Measurements from ENCODE around the gene CENPS.
"Not testable (repeated sequence)": the region's sequence is repeated elsewhere in the genome, so short reads cannot be mapped to it uniquely, and the experiment has no call there.

Gene CENPS

DNA sequence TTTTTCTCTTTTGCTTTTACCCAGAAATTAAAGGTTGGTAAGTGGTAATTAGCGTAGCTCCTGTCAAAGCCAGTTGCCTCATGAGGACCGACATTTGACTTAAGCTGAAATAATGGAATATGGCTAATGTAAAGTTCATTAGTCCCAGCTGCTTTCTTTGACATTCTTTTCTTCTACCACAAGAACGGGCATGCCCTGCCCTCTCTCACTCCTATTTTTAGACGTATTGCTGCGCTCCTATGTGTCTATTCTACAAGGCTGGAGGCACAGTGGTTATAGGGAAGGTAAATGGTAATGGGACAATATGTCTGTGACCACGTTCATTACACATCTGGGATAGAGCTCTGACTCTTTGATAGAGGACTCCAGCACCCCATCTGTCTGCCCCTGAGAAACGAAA is 26.4 kb downstream of the CENPS start:
- no peak for DNase-seq

DNA sequence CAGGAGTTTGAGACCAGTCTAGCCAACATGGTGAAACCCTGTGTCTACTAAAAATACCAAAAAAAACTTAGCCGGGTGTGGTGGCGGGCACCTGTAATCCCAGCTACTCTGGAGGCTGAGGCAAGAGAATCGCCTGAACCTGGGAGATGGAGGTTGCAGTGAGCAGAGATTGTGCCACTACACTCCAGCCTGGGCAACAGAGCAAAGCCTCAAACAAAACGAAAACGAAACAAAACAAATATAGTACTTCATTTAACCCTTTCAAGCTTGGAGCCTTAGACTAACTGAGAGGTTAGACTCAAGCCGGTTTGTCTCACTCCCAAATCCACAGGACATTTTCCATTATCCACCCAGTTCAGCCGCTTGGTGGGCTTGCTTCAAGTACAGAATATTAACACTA is 27.2 kb downstream of the CENPS start:
- not testable (repeated sequence) for DNase-seq

DNA sequence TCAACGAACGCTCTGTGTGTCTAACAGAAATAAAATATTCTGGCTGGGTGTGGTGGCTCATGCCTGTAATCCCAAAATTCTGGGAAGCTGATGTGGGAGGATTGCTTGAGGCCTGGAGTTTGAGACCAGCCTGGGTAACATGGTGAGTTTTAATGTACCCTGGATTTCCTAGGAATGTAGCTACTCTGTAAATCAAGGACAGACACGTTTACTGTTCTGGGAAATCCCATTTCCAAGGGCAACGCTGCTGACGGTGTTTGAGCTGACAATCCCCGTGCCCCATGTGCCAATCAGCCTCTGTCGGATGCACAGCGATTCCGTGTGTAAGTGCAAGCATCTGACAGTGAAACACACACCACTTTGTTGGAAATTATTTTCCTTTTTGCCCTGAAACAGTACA is 27.6 kb downstream of the CENPS start:
- no peak for DNase-seq

DNA sequence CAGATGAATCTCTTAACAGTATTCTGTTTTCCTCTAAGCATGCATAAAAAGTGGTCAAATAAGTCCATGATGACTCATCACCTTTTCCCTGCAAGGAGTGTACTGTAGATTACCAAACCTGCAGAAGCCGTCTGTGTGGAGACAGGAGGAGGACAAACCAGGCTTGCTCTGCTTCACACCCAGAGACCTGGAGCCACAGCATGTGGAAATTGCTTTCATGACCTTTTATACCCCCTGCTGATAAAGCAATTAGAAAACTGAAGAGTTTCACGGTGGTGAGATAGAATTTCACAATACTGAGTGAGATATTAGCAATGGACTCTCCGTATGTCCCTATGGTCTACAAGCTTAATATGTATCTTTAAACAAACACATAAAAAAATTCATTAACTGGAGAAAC is 29.0 kb downstream of the CENPS start:
- no peak for DNase-seq

DNA sequence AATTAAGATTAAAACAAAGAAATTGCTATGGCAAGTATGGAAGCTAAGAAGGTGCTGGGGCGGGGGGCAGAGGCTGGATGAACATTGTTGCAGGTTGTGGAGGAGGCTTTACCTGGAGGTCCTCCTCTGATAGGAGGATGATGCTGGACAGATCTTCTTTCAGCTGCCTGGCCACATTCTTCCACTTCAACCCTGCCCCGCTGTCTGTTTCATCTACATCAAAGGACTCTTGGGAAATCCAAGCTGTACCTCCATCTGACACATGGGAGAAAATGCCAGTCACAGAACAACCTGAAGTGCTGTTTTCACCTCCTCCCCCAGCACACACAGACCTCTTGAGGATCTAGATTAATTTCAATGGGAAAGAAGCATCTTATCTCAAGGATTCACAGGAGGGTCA is 36.8 kb downstream of the CENPS start:
- DNase-seq = no peak

DNA sequence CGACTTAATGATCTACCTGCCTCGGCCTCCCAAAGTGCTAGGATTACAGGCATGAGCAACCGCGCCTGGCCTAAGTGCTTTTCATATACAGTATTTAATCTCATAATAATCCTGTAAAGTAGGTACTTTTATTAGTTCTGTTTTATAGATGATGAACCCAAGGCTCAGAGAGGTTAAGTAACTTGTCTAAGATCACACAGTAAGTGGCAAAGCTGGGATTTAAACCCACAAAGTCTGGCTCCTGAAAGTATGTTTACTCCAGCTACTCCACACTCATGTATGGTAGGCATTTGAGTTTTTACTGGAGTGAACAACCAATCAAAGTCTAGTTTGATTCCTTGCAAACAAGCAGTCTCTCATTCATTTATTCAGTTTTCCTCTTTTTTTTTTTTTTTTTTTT is 39.8 kb downstream of the CENPS start:
- no peak for DNase-seq

DNA sequence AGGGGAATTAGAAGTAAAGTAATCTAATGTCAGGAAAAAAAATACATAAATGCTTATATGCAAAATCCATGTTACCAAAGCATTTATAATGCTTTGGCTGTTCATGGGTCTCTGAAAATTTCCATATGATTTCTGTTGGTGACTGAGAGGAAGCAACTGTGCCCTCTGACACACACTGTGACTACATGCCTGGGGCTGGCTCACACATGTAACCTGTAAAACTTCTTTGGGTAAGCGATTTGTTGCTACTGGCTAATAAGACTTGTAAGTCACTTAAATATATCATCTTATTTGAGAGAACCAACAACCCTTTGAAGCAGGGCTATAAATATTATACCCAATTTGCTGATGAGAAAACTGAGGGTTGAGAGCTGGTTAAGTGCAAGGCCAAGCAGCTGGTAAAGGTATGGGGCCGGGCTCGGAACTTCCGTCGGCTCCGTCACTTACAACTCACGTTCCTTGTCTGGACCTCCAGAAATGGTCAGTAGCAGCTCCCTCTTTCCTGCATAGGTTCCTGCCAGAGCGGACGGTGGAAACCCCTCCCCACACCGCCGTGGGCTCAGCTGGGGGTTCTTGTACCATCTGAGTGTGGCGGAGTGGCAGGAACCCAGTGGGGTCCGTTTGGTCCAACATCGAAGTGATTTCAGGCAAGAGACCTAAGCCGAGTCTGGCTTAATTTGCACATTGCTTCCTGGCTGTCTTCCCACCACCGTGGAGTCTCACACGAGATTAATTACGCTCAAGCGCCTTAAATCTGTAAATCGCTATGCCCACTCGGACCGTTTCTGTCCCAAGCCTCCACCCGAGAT is 41.4 kb downstream of the CENPS start:
- no peak for DNase-seq

DNA sequence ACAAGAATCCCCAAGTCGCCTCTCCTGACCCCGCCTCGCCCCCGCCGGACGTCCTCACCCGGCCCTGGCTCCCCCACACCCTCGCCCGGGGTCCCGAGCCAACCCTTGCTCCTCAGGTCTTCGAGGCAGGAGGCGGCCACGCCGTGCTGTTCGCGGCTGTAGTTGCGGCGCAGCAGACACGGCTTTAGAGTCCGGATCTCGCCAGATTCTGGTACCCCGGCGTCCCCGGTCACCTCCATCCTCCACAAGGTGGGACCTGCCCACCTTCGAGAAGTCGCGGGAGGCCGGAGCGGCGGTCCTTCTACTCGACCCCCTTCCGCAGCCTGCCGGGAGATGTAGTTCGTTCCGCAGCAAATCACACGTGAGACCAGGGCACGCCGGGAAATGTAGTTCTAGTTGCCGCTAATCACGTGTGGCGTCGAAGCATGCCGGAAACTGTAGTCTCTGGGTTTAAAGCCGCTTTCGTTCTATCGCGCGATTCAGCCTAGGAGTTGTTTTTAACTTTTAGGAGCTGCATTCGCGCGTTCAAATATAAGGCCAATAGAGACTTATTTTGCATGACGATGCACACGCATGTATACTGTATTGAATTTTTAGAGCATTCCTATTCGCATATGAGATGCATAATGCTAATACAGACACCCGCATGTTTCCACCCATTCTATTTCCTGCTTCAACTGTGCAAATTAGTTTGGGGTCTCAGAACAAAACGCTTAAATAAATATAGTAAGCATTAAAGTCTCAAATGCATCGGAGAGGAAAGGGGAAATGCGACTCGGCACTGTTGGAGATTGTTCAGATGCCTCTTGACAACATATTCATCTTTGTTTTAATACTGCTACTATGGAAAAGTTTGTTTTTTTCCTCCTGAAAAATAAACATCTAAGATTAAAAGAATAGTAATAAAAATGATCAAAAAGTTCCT is 42.2 kb downstream of the CENPS start, which contains the start of gene DFFA:
TSS of gene DFFA (minus strand) at position 310 of the 925 bp plus-strand sequence. CDS start at position 239, 71 bp downstream.
- DNase-seq = peak; percentile 40 to 73

DNA sequence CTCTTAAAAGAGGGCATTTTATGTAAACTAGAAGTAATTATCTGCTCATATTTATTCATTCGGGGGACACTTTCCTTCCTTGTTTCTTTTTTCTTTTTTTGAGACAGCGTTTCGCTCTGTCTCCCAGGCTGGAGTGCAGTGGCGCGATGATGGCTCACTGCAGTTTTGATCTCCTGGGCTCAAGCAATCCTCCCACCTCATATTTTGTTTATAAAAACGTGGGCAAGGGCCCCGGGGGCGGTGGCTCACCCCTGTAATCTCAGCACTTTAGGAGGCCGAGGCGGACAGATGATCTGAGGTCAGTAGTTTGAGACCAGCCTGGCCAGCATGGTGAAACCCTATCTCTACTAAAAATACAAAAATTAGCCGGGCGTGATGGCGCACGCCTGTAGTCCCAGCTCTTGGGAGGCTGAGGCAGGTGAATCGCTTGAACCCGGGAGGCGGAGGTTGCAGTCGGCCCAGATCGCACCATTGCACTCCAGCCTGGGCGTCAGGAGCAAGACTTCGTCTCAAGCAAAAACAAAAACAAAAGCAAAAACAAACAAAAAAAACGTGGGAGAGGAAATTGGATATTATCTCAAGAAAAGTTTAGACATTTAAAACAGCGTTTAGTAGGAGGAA is 43.0 kb downstream of the CENPS start:
- no peak for DNase-seq

DNA sequence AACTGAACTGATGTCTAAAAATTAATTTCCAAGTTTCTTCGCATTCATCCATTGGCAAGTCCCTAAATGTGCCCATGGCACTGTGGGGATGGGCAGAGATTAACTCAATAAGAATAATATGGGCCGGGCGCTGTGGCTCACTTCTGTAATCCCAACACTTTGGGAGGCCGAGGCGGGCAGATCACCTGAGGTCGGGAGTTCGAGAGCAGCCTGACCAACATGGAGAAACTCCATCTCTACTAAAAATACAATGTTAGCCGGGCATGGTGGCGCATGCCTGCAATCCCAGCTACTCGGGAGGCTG is 44.0 kb downstream of the CENPS start:
- DNase-seq = not testable (repeated sequence)

DNA sequence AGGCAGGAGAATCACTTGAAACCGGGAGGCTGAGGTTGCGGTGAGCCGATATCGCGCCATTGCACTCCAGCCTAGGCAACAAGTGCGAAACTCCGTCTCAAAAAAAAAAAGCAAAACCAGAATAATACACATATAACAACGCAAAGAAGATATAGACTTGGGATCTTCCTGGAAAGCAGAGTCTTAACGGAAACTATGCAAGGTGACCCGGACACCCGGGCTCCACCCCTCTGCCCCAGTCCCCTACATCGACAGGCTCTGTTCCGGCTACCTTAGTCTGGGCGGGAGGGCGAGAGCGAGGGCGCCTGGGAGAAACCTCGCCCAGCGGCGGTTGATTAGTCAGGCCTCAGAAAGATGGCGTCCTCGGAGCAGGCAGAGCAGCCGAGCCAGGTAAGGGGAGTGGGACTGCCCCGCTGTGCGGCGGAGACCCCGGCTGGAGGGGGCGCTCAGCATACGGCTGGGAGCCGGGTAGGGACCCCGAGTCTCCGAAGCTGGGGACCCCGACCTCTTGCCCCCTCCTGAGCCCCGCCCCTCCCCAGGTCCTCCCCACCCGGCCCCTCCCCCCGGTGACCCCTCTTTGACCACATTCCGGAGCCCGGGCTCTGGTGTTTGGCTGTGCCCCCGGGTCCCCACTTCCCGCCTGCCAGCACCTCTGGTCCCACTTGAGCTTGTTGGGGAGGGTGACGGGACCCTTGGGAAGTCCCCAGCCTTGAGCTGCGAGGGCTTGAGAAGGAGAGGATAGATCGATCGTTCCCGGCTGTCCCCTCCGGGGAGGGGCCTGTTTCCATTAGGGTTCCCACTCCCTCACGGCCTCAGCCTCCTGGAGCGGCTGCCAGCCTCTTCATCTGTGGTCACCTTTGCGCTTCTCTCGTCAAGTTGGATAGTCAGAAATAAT is 44.6 kb downstream of the CENPS start, which contains the start of gene PEX14:
TSS of gene PEX14 (plus strand) at position 338 of the 895 bp plus-strand sequence. CDS start at position 355, 17 bp downstream.
- peak; percentile 19 to 79 for DNase-seq

DNA sequence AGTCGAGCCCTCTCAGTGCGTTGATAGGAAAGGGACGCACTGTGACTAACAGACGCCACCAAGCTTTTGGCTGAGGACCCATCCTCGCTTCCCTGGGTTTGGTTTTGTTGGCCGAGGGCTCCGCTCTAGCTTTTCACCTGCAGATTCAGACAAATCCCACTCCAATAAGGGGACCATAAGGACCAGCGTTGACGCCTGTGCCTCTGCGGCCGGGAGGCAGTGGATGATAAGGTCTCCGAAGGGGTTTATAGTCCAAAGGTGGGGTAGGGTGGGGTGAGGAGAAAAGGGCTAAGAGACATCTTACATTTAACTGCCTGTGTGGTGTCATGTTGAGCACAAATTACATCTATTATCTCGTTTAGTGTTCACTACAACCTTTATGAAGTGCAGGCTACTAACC is 45.3 kb downstream of the CENPS start:
- DNase-seq = no peak

DNA sequence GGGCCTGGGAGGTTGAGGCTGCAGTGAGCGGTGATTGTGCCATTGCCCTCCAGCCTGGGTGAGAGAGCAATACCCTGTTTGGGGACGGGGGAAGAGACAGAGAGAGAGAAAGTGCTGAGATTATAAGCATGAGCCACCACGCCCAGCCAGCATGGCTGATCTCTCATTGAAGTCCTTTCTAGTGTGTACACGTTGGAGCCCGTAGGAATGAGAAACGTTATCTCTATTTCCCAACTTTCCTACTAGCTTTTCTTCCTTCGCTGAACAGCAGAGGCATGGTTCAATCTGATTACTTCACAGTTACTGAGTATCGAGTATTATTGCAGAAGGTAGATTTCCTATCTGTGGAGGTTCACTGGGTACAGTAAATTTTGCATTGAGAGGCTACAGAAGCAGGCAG is 49.1 kb downstream of the CENPS start:
- no peak for DNase-seq

DNA sequence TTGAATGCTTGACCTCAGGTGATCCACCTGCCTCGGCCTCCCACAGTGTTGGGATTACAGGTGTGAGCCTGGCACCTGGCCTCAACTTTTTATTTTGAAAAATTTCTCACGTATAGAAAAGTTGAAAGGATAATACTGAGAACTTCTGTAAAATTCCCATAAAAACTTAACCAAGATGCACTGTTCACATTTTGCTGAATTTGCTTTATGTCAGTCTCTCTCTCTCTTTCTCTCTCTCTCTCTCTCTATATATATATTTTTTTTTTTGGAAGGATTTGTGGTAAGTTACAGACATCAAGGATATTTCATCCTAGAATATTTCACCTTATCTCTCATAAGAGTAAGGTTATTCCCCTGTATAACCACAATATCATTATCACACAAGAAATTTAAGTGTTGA is 50.4 kb downstream of the CENPS start:
- no peak for DNase-seq

DNA sequence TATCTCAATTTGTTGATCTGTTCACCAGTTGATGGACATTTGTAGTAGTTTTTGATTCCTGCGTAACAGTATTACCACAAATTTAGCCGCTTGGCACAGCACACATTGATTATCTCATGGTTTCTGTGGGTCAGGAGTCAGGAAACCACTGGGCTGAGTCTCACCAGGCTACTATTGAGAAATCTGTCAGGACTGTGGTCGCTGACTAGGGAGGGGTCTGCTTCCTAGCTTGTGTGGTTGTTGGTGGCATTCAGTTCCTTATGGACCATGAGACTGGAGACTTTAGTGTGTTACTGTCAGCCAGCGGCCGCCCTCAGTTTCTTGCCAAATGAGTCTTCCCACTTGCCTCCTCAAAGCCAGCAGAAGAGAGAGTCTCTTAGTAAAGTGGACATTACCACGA is 54.3 kb downstream of the CENPS start:
- no peak for DNase-seq

DNA sequence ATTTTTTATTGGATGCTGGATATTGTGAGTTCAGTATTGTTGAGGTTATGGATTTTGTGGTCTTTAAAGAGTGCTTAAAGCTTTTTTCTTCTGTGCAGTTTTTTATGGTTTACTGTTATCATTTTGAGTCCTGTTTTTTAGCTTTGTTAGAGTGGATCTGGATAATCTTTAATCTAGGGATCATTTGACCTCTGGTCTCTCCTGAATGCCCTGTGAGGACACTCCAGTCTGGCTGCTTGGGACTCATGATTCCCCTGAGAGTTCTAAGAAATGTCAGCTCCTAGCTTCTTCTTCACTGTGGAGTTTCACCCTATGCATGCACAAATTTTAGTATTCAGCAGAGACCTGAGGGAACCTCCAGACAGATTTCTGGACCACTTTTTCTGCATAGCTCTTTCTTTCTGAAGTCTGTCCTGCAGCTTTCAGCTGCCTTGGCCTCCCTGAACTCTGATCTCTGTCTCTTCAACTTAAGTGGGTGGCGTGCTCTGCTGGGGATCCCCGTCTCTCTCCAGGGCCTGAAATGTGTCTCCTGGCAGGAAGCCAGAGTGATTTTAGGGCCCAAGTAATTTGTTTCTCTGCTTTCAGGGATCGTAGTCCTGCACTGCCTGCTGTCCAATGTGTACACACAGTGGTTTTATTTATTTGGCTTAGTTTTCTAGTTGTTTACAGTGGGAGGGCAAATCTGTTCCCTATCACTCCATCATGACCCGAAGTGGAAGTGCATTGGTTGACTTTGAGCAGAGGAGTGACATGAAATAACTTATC is 59.2 kb downstream of the CENPS start:
- no peak for DNase-seq

DNA sequence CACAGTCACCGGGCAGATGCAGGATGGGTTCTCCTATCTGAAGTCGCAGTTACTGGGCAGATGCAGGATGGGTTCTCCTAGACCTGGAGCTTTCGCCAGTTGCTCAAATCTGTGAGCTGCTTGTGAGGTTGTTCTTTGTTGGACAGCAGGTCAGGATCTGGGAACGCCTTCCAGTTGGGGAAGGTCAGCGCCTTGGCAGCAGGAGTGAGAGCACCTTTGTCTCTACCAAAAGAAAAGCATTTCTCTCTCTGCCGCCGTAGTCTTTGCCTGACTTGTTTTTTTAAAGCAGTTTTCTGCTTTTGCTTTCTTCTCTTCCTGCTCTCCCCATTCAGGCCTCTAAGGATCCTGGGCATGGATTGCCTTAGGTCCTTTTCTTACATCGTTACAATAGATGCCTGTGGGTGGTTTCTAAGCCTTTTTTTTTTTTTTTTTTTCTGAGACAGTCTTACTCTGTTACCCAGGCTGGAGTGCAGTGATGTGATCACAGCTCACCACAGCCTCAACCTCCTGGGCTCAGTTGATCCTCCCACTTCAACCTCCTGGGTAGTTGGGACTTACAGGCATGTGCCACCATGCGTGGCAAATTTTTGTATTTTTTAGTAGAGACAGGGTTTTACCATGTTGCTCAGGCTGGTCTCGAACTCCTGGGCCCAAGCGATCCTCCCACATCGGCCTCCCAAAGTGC is 60.2 kb downstream of the CENPS start:
- DNase-seq = no peak

Measured in NCI-H187 (cell line).